ENCODE measurements around the gene DGKB.

The DGKB gene

GRCh38 chr7:14892961-14893360 lies 9.6 kb downstream of the DGKB start:
- H3K9me2 ChIP-seq (replicated peaks; ENCODE audit: insufficient read depth, low read length), result no peaks in the 10 kb centered on the region

GRCh38 chr7:14891289-14891688 lies 11.3 kb downstream of the DGKB start:
- no peaks in the 10 kb centered on the region for H3K27me3 ChIP-seq (replicated peaks; ENCODE audit: insufficient read depth, low read length)
- H3K36me3 ChIP-seq (replicated peaks; ENCODE audit: insufficient read depth, low read length), result no peaks in the 10 kb centered on the region
- H4K20me1 ChIP-seq (ENCODE audit: insufficient read depth, low read length), result no peaks in the 10 kb centered on the region
- no peak for DNase-seq
- H3F3A ChIP-seq (ENCODE audit: insufficient read depth, low read length), result no peaks in the 10 kb centered on the region
- H3K4me3 ChIP-seq (ENCODE audit: low read length), result no peak overlapping the region
- no peaks in the 10 kb centered on the region for H3K9me3 ChIP-seq (replicated peaks; ENCODE audit: insufficient read depth, low read length)
- H3K9ac ChIP-seq (ENCODE audit: low read length), result no peak overlapping the region
- H3K27ac ChIP-seq (ENCODE audit: low read length), result no peak overlapping the region
- no peaks in the 10 kb centered on the region for H3K9me2 ChIP-seq (replicated peaks; ENCODE audit: insufficient read depth, low read length)
- H3K79me2 ChIP-seq (ENCODE audit: low read length), result no peaks in the 10 kb centered on the region
- no peaks in the 10 kb centered on the region for H3K4me1 ChIP-seq (ENCODE audit: low read length)
- no peak overlapping the region for H2AFZ ChIP-seq (ENCODE audit: low read length)
- TF ChIP-seq CTCF (IDR thresholded peaks at IDR 0.05; ENCODE audit: low read length) (no peak), EZH2 (optimal IDR thresholded peaks at IDR 0.05; ENCODE audit: low read depth, low read length) (no peak), EZH2phosphoT487 (IDR thresholded peaks at IDR 0.05; ENCODE audit: low read length) (no peak)
- H3K4me2 ChIP-seq (ENCODE audit: low read depth, low read length), result no peak overlapping the region

More at GRCh38 chr7:14892961-14893360, 9.6 kb downstream of the DGKB start:
- H3K9ac ChIP-seq (ENCODE audit: low read length), result no peak overlapping the region
- H4K20me1 ChIP-seq (ENCODE audit: insufficient read depth, low read length), result no peaks in the 10 kb centered on the region
- no peak overlapping the region for H2AFZ ChIP-seq (ENCODE audit: low read length)
- DNase-seq, result no peak
- TF ChIP-seq EZH2 (optimal IDR thresholded peaks at IDR 0.05; ENCODE audit: low read depth, low read length), result no peak
- TF ChIP-seq CTCF (IDR thresholded peaks at IDR 0.05; ENCODE audit: low read length), result no peak
- no peak for TF ChIP-seq EZH2phosphoT487 (IDR thresholded peaks at IDR 0.05; ENCODE audit: low read length)
- no peaks in the 10 kb centered on the region for H3K27me3 ChIP-seq (replicated peaks; ENCODE audit: insufficient read depth, low read length)
- H3K4me2 ChIP-seq (ENCODE audit: low read depth, low read length), result no peak overlapping the region
- no peaks in the 10 kb centered on the region for H3K4me1 ChIP-seq (ENCODE audit: low read length)
- H3F3A ChIP-seq (ENCODE audit: insufficient read depth, low read length), result no peaks in the 10 kb centered on the region
- no peaks in the 10 kb centered on the region for H3K79me2 ChIP-seq (ENCODE audit: low read length)
- no peaks in the 10 kb centered on the region for H3K36me3 ChIP-seq (replicated peaks; ENCODE audit: insufficient read depth, low read length)
- H3K27ac ChIP-seq (ENCODE audit: low read length), result no peak overlapping the region
- H3K9me3 ChIP-seq (replicated peaks; ENCODE audit: insufficient read depth, low read length), result no peaks in the 10 kb centered on the region
- H3K4me3 ChIP-seq (ENCODE audit: low read length), result no peak overlapping the region

- no peak overlapping the region for H3K9ac ChIP-seq (ENCODE audit: low read length)
- H2AFZ ChIP-seq (ENCODE audit: low read length), result no peak overlapping the region
- H3F3A ChIP-seq (ENCODE audit: insufficient read depth, low read length), result no peaks in the 10 kb centered on the region
- H3K9me3 ChIP-seq (replicated peaks; ENCODE audit: insufficient read depth, low read length), result no peaks in the 10 kb centered on the region
- no peak overlapping the region for H3K27ac ChIP-seq (ENCODE audit: low read length)
- H3K4me2 ChIP-seq (ENCODE audit: low read depth, low read length), result no peak overlapping the region
- H3K4me1 ChIP-seq (ENCODE audit: low read length), result no peaks in the 10 kb centered on the region
- no peak overlapping the region for H3K4me3 ChIP-seq (ENCODE audit: low read length)
- no peaks in the 10 kb centered on the region for H3K9me2 ChIP-seq (replicated peaks; ENCODE audit: insufficient read depth, low read length)
- no peaks in the 10 kb centered on the region for H3K79me2 ChIP-seq (ENCODE audit: low read length)
- TF ChIP-seq EZH2 (optimal IDR thresholded peaks at IDR 0.05; ENCODE audit: low read depth, low read length) (no peak), EZH2phosphoT487 (IDR thresholded peaks at IDR 0.05; ENCODE audit: low read length) (no peak), CTCF (IDR thresholded peaks at IDR 0.05; ENCODE audit: low read length) (no peak)
- H3K36me3 ChIP-seq (replicated peaks; ENCODE audit: insufficient read depth, low read length), result no peaks in the 10 kb centered on the region
- no peaks in the 10 kb centered on the region for H4K20me1 ChIP-seq (ENCODE audit: insufficient read depth, low read length)
- no peaks in the 10 kb centered on the region for H3K27me3 ChIP-seq (replicated peaks; ENCODE audit: insufficient read depth, low read length)
- DNase-seq, result no peak
Observed at GRCh38 chr7:14888962-14889361, 13.6 kb downstream of the DGKB start.

Measured in MM.1S (cell line).